GM10248 (cell line): ENCODE data around the gene TSPAN18.

Experiments
- CTCF ChIA-PET: fragments of 300-600 bp; sonication (Branson Sonifier 250); formaldehyde crosslinking; extraction: SDS; loops from one replicate; lab custom pipeline; 2021; ENCODE audit warnings: antibody characterized with exemption; lab: Yijun Ruan, JAX
- POLR2A ChIA-PET: fragments of 350-650 bp; sonication (Branson Sonifier 250); formaldehyde crosslinking; extraction: SDS; loops from one replicate; lab custom pipeline; 2020; ENCODE audit warnings: antibody characterized with exemption; lab: Yijun Ruan, JAX
- DNase-seq: peaks from one replicate; pipeline ENCODE4 v3.0.0; 2012; ENCODE audit errors: extremely low spot score
- CTCF ChIP-seq: IDR thresholded peaks from 2 replicates; pipeline ENCODE4 v1.5.1; 2012; ENCODE audit warnings: mild to moderate bottlenecking, low read depth; ENCODE audit errors: extremely low read depth, missing control alignments, control extremely low read depth

Gene TSPAN18

GRCh38 chr11:44771252-44771734 is 44.5 kb downstream of the TSPAN18 start:
- ChIA-PET CTCF (interaction anchor here (1.0 to 1.1 kb wide), 4 partner anchors 11 to 140 kb away, joined by 3 to 4 read pairs (median 3); no protein-coding TSS in a partner anchor), POLR2A (no interaction called here)
- no peak for DNase-seq
- no peak for TF ChIP-seq CTCF

- DNase-seq, result no peak
- POLR2A ChIA-PET, result no interaction called here
These were observed 45.1 kb downstream of the TSPAN18 start for GRCh38 chr11:44771841-44772240.

GRCh38 chr11:44773351-44773965 is 46.7 kb downstream of the TSPAN18 start:
- ChIA-PET POLR2A (no interaction called here), CTCF (interaction anchor here (1.1 to 6.0 kb wide), 9 partner anchors 11 to 217 kb away, joined by 3 to 84 read pairs (median 5); no protein-coding TSS in a partner anchor)
- DNase-seq, result no peak
- TF ChIP-seq CTCF, result no peak

More at GRCh38 chr11:44771841-44772240, 45.1 kb downstream of the TSPAN18 start:
- no peak for TF ChIP-seq CTCF
- CTCF ChIA-PET, result interaction anchor here (1.0 to 1.1 kb wide), 4 partner anchors 10 to 140 kb away, joined by 3 to 4 read pairs (median 3); no protein-coding TSS in a partner anchor

GRCh38 chr11:44774108-44774507 is 47.3 kb downstream of the TSPAN18 start:
- ChIA-PET CTCF (interaction anchor here (1.1 to 6.0 kb wide), 13 partner anchors 11 to 218 kb away, joined by 3 to 84 read pairs (median 5); no protein-coding TSS in a partner anchor), POLR2A (no interaction called here)
- no peak for DNase-seq
- TF ChIP-seq CTCF, result no peak

- no peak for DNase-seq
- ChIA-PET POLR2A (no interaction called here), CTCF (interaction anchor here (0.6 to 6.0 kb wide), 23 partner anchors 11 to 218 kb away, joined by 3 to 84 read pairs (median 5); partner anchors contain the start of gene TSPAN18)
- no peak for TF ChIP-seq CTCF
These were observed 48.0 kb downstream of the TSPAN18 start for GRCh38 chr11:44774731-44775130.

- peak; percentile 69 for DNase-seq
- peak; percentile 65 for TF ChIP-seq CTCF
- ChIA-PET CTCF (interaction anchor here (0.6 to 6.0 kb wide), 35 partner anchors 10 to 219 kb away, joined by 3 to 84 read pairs (median 4); no protein-coding TSS in a partner anchor), POLR2A (no interaction called here)
These were observed 48.7 kb downstream of the TSPAN18 start for GRCh38 chr11:44775366-44775984.
